ENCODE measurements around the gene FAHD2A.
"Not testable (repeated sequence)": the region's sequence is repeated elsewhere in the genome, so short reads cannot be mapped to it uniquely, and the experiment has no call there.

Gene FAHD2A, protein sequence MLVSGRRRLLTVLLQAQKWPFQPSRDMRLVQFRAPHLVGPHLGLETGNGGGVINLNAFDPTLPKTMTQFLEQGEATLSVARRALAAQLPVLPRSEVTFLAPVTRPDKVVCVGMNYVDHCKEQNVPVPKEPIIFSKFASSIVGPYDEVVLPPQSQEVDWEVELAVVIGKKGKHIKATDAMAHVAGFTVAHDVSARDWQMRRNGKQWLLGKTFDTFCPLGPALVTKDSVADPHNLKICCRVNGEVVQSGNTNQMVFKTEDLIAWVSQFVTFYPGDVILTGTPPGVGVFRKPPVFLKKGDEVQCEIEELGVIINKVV

DNA sequence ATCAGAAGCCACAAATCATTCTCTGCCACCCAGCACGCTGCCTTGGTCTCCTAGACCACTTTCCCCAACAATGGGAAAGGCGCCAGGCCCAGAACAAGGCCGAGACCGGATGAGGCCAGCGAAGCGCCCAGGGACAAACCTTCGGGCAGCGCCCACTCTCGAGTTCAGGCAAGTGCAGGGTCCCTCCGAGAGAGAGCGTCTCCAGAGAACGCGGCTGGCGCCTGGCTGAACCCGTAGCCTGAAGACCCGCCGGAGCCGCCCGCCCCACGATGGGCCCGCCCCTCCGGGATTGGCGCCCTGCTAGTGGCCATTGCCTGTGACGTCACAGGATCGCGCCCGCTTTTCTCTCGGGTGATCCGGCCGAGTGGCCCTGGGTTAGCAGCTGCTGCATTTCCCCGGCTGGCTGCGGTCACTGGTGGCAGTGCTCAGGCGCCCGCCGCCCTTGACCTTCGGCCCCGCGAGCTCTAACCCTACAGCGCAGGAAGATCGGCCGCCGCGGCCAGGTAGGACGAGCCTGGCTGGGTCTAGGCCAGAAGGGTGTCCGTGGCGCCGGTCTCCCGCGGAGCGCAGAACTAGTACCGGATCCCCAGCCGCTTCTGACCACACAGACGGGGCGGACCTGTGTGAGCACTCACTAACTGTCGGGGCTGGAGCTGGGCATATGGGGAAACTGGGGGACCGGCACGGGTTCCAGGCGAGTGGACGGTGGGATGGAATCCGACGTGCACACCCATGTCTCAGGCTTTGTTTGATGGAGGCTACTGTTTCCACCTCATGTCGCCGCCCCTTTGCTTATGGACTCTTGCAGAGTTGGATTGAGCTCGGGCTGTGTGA, at the start of gene FAHD2A:
TSS of gene FAHD2A (plus strand) at position 339 of the 834 bp plus-strand sequence. CDS start 2,851 bp downstream, outside the sequence.
- DNase-seq (ENCODE audit: low read depth in 3 of 3, low spot score in 1 of 3), result peak; percentile 73 to 90 (median 74)

DNA sequence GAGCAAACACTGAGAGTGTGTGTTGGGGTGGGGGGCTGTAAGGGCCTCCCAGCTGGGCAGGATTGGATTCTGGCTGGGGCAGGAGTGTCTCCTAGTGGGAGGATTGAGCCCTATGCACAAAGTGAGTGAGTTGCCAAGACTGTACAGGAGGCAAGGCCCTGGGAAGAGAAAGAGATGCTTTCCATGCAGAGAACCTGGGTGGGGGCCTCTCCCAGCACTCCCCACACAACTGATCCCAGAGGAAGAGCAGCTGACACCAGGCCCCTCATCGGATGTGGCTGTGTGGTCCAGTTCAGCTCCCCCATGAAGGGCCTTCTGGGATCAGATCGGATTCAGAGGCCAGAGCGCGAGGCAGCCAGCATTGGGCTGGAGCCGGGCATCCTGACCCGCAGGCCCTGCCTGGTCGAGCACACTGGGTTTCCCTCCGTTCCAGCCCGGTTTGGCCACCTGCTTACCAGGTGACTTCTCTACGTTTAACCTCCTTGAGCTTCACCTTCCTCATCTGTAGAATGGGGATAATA, 49.4 kb upstream of the FAHD2A start:
- no peak for DNase-seq (ENCODE audit: low read depth in 3 of 3, low spot score in 1 of 3)

DNA sequence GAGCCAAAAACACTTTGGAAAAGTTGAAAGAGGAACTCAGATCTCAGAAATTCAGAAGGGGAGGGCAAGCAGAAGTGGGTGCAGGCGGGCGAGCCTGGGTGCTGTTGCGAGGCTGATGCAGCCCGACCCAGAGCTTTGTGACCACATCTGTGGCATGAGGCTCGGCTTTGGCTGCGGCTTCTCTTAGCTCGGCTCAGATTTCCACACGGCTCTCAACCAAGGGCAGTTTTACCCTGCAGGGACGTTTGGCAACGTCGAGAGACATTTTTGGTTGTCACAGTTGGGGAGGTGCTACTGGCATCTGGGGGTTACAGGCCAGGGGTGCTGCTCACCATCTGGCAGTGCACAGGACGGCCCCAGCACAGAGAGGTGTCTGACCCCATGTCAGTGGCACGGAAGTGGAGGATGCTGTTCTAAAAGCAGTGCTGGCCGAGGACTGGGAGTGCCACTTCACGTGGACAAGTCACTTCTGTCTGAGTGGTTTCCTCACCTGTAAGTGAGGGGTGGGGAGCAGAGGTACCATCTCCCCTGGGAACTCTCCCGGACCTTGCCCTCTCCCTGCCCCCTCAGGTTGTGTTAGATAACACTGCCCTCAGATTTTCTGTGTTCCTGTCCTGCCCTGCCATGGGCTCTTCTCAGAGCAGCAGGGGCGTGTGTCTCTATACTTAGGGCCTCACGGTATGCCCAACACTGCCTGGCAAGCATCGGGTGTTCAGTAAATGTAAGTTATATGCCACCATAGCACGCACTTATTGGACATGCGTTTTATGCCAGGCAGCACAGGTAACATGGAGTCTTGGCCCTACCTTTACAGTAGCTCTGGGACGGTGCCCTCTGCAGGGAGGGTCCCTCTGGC, 48.7 kb upstream of the FAHD2A start:
- no peak for DNase-seq (ENCODE audit: low read depth in 3 of 3, low spot score in 1 of 3)

DNA sequence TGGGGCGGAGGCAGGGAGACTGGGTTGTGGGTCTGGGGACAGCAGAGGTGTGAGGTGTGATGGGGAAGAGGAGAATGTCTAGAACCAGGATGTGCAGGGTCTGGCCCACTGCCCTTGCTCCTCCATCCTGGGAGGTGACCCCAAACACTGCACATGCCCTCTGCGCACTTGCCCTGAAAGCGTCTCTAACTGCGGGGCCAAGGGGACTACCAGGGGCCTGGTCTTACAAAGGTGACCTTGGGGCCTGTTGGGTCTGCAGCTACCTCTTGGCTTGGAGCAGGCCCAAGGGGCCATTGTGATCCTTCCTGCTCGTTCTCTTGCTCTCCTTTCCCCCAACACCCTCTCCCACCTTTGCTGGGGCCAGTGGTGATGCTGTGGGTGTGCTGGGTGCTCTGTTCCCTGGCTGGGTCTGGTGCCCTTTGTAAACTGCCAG, 48.0 kb upstream of the FAHD2A start:
- no peak for DNase-seq (ENCODE audit: low read depth in 3 of 3, low spot score in 1 of 3)

DNA sequence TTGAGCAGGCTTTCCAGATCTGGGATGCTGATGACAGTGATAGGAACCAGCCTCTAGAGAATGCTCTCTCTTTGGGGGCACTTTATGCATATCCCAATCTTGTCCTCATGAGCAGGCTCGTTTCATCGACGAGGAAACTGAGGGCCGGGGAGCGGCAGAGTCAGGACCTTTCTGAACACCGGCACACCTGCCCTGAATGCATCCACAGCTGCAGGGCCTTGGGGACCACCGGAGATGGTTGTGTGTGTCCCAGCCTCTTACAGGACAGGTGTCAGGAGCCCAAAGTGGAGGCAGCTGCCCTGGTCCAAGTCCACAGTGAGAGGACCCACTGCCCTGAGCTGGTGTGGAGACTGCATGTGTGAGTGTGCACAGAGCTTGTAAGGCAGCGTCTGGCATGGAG, 47.6 kb upstream of the FAHD2A start:
- DNase-seq (ENCODE audit: low read depth in 3 of 3, low spot score in 1 of 3), result no peak

DNA sequence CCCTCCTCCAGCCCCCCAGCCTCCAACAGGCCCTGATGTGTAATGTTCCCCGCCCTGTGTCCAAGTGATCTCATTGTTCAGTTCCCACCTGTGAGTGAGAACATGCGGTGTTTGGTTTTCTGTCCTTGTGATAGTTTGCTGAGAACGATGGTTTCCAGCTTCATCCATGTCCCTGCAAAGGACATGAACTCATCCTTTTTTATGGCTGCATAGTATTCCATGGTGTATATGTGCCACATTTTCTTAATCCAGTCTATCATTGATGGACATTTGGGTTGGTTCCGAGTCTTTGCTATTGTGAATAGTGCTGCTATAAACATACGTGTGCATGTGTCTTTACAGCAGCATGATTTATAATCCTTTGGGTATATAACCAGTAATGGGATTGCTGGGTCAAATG, 47.0 kb upstream of the FAHD2A start:
- DNase-seq (ENCODE audit: low read depth in 3 of 3, low spot score in 1 of 3), result not testable (repeated sequence)

DNA sequence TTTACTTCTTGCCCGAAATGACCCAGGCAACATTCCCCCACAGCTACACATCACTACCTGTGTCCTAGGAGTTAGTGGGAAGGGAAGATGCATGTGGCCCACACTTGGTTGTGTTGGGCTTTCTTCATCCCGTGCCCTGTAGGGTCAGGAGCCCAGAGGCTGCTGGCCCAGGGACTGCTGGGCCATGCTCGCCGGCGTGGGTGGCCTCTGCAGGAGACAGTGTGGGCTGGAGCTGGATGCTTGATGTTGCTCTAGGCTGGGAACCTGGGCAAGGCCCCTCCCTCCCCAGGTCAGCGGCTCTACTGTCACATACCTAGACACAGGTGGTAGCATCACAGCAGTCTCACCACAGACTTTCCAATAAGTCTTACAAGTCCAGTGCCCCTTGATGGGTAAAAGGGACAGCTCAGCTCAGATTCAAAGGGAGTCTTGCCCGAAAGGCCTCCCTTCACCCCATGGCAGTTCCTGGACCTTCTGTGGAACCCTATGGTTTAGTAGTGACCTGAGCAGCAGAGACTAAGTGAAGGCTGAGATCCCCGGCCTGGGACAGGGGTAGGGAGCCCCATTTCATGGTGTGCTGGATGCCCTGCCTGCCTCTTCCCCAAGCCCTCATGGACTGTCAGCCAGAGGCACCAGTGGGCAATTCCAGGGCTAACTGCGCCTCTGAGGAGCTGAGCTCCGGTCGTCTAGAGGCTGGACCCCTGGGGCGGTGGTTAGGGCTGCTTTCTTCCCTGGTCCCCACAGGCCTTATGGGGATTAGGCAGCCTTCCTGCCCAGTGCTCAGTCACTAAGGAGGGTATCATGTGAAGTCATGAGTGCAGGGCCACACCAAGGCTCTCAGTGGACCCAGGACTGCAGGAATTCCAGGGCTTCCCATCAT, 45.4 kb upstream of the FAHD2A start:
- no peak for DNase-seq (ENCODE audit: low read depth in 3 of 3, low spot score in 1 of 3)

DNA sequence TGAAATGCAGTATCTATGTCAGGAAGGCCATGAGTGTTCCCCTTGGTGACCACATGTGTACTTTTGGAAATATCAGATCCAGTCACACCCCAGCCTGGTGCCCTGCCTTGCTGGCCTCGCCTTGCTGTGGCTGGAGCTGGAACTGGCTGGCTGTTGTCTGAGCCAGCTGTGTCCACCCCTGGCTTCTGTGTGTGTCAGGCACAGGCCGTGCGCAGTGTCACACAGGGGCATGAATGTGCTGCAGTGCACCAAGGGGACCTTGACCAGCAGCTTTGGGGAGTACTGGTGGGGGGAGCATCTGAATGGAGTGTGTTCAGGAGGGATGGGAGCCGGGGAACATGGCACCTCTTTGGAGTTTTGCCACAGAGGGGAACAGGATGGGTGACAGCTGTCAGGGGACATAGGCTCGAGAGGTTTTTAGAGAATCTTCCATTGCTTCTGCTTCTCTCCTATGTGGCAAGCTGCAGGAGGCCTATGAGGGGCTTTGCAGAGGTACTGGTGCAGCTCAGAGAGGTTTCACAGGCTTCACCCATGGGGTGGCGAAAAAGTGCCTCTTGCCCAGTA, 44.7 kb upstream of the FAHD2A start:
- no peak for DNase-seq (ENCODE audit: low read depth in 3 of 3, low spot score in 1 of 3)

DNA sequence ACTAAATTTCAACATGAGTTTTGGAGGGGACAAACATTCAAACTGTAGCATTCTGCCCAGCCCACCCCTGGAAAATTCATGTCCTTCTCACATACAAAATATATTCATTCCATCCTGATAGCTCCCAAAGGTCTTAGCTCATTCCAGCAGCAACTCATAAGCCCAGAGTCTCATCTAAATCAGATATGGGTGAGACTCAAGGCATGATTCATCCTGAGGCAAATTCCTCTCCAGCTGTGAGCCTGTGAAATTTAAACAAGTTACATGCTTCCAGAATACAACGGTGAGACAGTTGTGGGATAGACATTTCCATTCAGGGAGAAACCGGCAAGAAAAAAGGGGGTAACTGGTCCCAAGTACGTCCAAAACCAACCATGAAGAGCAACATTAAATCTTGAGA, 43.5 kb upstream of the FAHD2A start:
- DNase-seq (ENCODE audit: low read depth in 3 of 3, low spot score in 1 of 3), result no peak

DNA sequence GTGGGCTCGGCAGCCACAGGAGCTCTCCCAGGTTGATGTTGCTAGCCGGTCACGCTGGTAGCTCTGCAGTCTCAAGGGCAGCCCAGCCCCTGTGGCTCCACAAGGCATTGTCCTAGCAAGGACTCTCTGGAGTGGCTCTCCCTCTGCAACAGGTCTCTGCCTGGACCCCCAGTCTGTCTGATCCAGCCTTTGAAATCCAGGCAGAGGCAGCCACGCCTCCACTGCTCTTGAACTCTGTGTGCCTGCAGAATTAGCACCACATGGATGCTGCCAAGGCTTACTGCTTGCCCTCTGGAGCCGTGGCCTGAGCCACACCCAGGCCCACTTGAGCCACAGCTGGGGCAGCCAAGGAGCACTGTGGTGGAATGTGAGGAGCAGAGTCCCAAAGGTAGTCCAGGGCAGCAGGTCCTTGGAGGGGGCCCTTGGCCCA, 43.0 kb upstream of the FAHD2A start:
- DNase-seq (ENCODE audit: low read depth in 3 of 3, low spot score in 1 of 3), result no peak

DNA sequence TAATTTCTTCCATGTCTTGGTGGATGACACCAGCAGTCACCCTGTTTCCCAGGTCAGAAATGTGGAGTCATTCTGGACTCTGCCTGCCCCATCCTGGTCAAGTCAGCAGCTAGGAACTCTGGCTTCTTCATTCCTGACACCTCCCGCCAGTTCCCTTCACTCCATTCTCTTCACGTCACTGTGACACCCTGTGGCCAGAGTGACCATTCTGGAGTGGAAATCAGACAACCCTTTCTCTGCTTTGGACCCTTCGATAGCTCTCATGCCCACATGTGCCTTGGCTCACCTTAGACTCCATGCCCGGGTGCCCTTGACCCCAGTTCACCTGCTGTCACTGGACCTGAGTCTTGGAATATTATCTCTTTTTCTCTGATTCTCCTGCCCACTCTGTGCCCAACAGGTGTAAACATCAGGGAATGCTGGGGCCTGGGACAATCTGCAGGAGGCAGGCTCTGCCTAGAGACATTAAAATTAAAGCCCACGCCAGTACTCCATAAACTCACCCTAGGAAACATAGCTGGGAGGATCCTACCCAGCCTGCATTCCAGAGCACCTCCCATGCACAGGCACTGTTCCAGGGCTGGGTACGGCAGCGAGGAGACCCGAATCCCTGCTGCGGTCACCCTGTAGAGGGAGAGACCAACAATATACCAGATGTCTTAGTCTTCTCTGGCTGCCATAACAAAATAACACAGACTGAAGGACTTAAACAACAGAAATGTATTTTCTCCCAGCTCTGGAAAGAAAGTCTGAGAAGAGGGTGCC, 41.1 kb upstream of the FAHD2A start:
- DNase-seq (ENCODE audit: low read depth in 3 of 3, low spot score in 1 of 3), result no peak

DNA sequence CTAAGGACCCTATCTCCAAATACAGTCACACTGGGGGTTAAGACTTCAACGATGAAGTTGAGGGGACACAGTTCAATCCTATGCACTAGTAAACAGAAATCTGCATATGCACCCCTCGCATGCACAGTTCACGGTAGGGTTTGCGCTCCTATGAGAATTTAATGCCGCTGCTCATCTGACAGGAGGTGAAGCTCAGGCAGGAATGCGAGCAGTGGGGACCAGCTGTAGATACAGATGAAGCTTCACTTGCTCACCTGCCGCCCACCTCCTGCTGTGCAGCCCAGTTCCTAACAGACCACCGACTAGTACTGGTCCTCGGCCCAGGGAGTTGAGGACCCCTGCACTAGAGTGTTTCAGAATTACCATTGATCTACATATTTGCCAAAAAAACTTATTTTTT, 40.0 kb upstream of the FAHD2A start:
- DNase-seq (ENCODE audit: low read depth in 3 of 3, low spot score in 1 of 3), result no peak

DNA sequence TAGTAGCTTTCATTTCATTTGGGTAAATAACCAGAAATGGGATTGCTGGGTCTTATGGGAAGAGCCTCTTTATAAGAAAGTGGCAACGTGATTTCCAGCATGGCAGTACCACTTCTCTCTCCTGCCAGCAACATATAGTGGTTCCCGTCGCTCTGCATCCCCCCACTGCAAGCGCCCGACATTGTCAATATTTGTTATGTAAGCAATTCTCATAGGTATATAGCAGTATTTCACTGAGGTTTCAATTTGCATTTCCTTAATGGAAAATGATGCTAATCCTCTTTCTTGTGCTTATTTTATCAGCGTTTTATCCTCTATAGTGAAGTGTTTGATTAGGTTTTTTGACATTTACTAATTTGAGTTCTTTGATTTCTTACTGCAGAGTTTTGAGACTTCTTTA, 36.0 kb upstream of the FAHD2A start:
- no peak for DNase-seq (ENCODE audit: low read depth in 3 of 3, low spot score in 1 of 3)

DNA sequence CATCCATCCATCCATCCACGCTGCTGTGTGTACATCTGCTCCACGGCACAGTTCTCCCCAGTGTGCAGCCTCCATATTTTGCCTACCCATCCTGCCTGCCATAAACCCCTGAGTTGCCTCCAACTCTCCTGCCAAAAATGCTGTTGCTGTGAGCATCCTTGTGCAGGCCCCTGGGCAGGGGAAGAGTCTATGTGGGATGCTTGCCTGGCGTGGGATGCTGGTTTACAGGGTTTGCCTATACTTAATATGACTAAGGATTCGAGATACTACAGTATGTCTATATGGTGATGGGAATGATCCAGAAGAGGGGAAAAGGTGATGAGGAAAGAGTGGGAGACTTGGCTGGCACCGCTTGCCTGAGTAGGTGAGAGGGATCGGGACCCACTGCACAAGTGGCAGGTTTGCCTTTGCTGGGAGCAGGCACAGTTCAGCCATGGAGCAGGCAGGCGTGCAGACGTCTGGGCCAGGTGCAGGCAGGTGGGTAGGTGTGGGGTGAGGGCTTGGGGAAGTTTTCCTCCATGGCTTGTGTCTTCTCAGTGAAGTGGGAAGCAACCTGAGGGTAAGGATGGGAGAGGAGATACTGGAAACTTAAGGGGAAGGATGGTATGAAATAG, 30.2 kb upstream of the FAHD2A start:
- no peak for DNase-seq (ENCODE audit: low read depth in 3 of 3, low spot score in 1 of 3)

DNA sequence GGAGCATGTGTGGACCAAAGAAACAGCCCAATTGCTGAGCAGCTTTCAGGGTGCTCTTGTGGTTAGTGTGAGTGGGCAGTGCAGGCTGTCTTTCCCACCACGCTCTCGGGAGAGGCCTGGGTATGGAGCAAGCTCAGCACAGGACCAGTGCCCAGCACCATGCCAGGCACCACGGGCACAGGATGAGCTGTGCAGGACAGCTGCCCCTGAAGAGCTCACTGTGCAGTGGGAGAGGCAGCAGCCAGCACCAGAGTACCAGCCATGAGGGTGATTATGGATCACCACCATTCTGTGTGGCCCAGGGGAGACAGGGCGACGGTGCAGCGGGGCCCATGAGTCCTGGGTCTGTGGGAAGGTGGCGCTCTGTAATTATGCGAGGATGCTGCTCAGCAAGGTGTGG, 29.7 kb upstream of the FAHD2A start:
- DNase-seq (ENCODE audit: low read depth in 3 of 3, low spot score in 1 of 3), result no peak

DNA sequence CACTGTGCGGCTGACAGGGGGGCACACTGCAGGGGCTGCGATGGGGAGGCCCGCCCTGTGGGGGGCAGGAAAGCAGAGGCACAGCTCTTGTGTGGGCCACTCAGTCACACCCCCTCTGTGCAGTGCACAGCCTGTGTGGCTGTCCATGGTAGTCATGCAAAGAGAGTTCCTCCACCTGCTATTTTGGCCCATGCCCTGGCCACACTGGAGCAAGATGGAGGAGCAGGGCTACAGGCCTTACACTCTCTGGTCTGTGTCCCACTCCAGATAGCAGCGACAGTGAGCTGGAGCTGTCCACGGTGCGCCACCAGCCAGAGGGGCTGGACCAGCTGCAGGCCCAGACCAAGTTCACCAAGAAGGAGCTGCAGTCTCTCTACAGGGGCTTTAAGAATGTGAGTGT, 28.5 kb upstream of the FAHD2A start:
- DNase-seq (ENCODE audit: low read depth in 3 of 3, low spot score in 1 of 3), result no peak

DNA sequence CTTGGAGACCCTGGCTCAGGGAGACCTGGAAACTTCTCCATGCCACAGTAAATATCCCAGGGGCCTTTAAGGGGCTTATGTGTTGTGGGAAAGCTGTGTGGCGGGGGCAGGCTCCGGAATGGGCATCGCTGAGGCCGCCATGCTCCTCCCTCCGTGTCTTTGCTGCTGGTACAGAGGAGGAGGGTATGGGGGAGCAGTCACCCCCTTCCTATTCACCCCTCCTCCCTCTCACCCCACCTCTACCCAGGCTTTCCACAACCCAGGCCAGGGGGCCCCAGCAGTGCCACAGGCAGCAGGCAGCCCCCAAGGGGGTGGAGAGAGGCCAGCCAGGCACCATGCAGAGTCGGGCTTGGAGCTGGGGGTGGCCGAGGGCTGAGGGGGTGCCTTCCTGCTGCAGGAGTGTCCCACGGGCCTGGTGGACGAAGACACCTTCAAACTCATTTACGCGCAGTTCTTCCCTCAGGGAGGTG, 28.0 kb upstream of the FAHD2A start:
- no peak for DNase-seq (ENCODE audit: low read depth in 3 of 3, low spot score in 1 of 3)

DNA sequence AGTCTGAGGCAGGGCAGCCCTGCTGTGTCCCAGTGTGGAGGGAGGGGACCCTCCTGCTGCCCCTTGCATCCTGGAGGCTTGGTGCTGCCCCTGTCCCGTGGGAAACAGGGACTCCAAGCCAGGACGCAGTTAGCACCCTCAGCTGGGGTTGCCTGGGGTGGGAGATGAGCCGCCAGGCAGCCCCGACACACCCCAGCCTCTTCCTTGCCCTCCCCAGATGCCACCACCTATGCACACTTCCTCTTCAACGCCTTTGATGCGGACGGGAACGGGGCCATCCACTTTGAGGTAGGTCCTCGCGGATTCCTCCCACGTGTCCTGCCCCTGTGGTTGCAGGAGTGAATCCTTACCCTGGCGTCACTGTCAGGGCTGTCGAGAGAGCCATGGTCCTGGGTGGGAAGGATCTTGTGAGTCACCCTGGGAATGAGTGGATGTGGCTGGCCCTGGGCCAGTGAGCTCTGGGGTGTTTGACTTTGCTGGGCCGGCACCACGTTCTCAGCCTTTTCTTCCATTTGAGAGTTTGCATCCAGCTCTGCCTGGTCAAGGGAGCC, 27.5 kb upstream of the FAHD2A start:
- DNase-seq (ENCODE audit: low read depth in 3 of 3, low spot score in 1 of 3), result no peak
